HG02798 (cell line): ENCODE data around the gene BCL2L1.
"Not testable (repeated sequence)": the region's sequence is repeated elsewhere in the genome, so short reads cannot be mapped to it uniquely, and the experiment has no call there.

Experiments
- ATAC-seq: cut with Tn5 transposase; IDR thresholded peaks from one replicate; pipeline ENCODE4 v1.9.1; 2021; ENCODE audit warnings: mild to moderate bottlenecking; ENCODE audit not compliant: unreplicated experiment, poor library complexity

The BCL2L1 gene

GRCh38 chr20:31626534-31626933 is 96.1 kb downstream of the BCL2L1 start:
- ATAC-seq: not testable (repeated sequence)

- ATAC-seq: not testable (repeated sequence)
Observed at GRCh38 chr20:31623123-31623505, 99.6 kb downstream of the BCL2L1 start.

GRCh38 chr20:31620246-31620645 is 102.4 kb downstream of the BCL2L1 start:
- ATAC-seq: no peak

GRCh38 chr20:31617432-31618104 is 105.1 kb downstream of the BCL2L1 start:
- no peak for ATAC-seq

GRCh38 chr20:31615416-31615815 is 107.3 kb downstream of the BCL2L1 start:
- ATAC-seq: no peak
